ENCODE results near the gene WNK1.
"Not testable (repeated sequence)": the region's sequence is repeated elsewhere in the genome, so short reads cannot be mapped to it uniquely, and the experiment has no call there.

The WNK1 gene

DNA sequence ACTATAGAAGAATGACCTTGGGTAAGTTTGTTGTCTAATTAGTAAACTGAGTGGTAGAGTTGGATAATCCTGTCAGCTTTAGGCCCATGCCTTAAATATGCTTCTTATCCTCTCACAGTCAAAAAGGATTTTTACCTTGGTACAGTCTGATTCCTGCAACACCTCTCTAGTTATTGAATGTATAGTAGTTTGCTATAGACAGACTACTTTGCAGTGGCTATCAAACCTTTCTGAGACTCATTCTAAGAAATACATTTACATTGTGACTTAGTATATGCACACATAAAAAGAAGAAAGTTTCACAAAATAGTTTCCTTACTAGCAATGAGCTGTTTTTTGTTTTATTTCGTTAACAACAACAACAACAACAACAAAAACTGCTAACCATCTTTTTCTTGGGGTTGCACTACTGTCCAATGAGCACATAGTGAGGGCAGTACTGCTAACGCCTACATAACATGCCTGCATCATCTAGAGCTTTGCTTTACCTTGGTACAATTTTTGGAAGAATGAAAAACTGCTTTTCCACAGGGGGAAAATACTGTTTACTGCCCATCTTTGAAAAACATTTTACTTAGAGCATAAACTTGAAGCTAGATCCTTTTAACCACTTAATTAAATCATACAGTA lies 28.5 kb downstream of the WNK1 start:
- TF ChIP-seq, protein P1, sequence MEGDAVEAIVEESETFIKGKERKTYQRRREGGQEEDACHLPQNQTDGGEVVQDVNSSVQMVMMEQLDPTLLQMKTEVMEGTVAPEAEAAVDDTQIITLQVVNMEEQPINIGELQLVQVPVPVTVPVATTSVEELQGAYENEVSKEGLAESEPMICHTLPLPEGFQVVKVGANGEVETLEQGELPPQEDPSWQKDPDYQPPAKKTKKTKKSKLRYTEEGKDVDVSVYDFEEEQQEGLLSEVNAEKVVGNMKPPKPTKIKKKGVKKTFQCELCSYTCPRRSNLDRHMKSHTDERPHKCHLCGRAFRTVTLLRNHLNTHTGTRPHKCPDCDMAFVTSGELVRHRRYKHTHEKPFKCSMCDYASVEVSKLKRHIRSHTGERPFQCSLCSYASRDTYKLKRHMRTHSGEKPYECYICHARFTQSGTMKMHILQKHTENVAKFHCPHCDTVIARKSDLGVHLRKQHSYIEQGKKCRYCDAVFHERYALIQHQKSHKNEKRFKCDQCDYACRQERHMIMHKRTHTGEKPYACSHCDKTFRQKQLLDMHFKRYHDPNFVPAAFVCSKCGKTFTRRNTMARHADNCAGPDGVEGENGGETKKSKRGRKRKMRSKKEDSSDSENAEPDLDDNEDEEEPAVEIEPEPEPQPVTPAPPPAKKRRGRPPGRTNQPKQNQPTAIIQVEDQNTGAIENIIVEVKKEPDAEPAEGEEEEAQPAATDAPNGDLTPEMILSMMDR (IDR thresholded peaks at IDR 0.05; ENCODE audit: low read depth, low read length) = no peak
- peaks cover 19% of the 10 kb centered on the region for H3K4me1 ChIP-seq (ENCODE audit: low read length)
- H3K4me2 ChIP-seq (ENCODE audit: low read length) = no peak overlapping the region
- H3K4me3 ChIP-seq (ENCODE audit: low read length) = no peak overlapping the region
- H3K9ac ChIP-seq (ENCODE audit: low read length) = no peak overlapping the region
- H3K27me3 ChIP-seq (ENCODE audit: low read depth, low read length) = no peaks in the 10 kb centered on the region
- no peaks in the 10 kb centered on the region for H3K9me3 ChIP-seq (ENCODE audit: insufficient read depth, low read length)
- H3K79me2 ChIP-seq (ENCODE audit: low read length) = peaks cover 97% of the 10 kb centered on the region
- H2AFZ ChIP-seq (ENCODE audit: low read depth, low read length) = no peak overlapping the region
- no peaks in the 10 kb centered on the region for H3K36me3 ChIP-seq (replicated peaks; ENCODE audit: low read depth, low read length)
- H3K27ac ChIP-seq (ENCODE audit: low read length) = no peak overlapping the region
- peaks cover 81% of the 10 kb centered on the region for H4K20me1 ChIP-seq (ENCODE audit: insufficient read depth, low read length)

DNA sequence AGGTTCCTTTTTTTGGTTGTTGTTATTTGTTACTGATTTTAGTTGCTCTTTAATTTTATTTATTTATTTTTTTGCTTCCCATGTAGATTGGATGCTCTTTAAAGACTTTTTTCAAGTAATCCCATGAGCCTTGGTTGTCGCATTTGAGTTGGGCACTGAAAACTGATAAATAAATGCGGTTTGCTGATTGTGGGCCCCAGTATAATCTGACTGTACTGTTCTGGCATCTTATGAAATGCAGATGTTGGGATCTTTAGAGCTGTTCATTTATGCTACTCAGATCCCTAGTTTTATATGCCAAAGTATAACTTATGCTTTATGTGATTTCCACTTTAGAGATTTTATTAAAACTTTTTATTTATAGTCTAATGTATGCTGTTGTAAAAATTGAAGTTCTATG lies 33.3 kb downstream of the WNK1 start:
- no peaks in the 10 kb centered on the region for H3K27me3 ChIP-seq (ENCODE audit: low read depth, low read length)
- TF ChIP-seq EZH2phosphoT487 (IDR thresholded peaks at IDR 0.05; ENCODE audit: low read depth) = no peak
- TF ChIP-seq, protein P1 (IDR thresholded peaks at IDR 0.05; ENCODE audit: low read depth, low read length) = no peak
- H3K4me3 ChIP-seq (ENCODE audit: low read length) = no peak overlapping the region
- no peak overlapping the region for H2AFZ ChIP-seq (ENCODE audit: low read depth, low read length)
- H3K9ac ChIP-seq (ENCODE audit: low read length) = no peak overlapping the region
- peaks cover 82% of the 10 kb centered on the region for H4K20me1 ChIP-seq (ENCODE audit: insufficient read depth, low read length)
- no peak overlapping the region for H3K27ac ChIP-seq (ENCODE audit: low read length)
- H3K36me3 ChIP-seq (replicated peaks; ENCODE audit: low read depth, low read length) = peaks cover 10% of the 10 kb centered on the region
- no peaks in the 10 kb centered on the region for H3K9me3 ChIP-seq (ENCODE audit: insufficient read depth, low read length)
- H3K4me1 ChIP-seq (ENCODE audit: low read length) = peaks cover 16% of the 10 kb centered on the region
- no peak overlapping the region for H3K4me2 ChIP-seq (ENCODE audit: low read length)
- peaks cover 97% of the 10 kb centered on the region for H3K79me2 ChIP-seq (ENCODE audit: low read length)

DNA sequence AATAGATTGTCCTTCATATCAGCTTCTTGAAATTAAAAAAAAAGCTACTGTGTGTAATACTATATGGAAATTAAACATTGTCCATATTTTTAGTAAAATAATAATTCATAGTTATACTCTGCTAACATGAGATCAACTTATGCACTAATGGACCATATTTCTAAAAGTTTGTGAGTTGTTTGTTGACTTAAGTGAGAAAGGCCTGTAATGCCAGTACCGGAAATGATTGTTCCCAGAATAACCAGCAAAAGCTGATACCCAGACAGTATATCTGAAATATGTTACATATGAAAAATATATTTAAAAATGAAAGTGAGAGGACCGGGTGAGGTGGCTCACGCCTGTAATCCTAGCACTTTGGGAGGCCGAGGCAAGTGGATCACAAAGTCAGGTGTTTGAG lies 35.9 kb downstream of the WNK1 start:
- no peak overlapping the region for H3K9ac ChIP-seq (ENCODE audit: low read length)
- H3K4me3 ChIP-seq (ENCODE audit: low read length) = no peak overlapping the region
- H3K27me3 ChIP-seq (ENCODE audit: low read depth, low read length) = no peaks in the 10 kb centered on the region
- peaks cover 95% of the 10 kb centered on the region for H3K79me2 ChIP-seq (ENCODE audit: low read length)
- H3K4me1 ChIP-seq (ENCODE audit: low read length) = peaks cover 16% of the 10 kb centered on the region
- no peak for TF ChIP-seq EZH2phosphoT487 (IDR thresholded peaks at IDR 0.05; ENCODE audit: low read depth)
- TF ChIP-seq, protein P1 (IDR thresholded peaks at IDR 0.05; ENCODE audit: low read depth, low read length) = no peak
- peaks cover 10% of the 10 kb centered on the region for H3K36me3 ChIP-seq (replicated peaks; ENCODE audit: low read depth, low read length)
- H4K20me1 ChIP-seq (ENCODE audit: insufficient read depth, low read length) = peaks cover 83% of the 10 kb centered on the region
- H3K4me2 ChIP-seq (ENCODE audit: low read length) = no peak overlapping the region
- no peaks in the 10 kb centered on the region for H3K9me3 ChIP-seq (ENCODE audit: insufficient read depth, low read length)
- H2AFZ ChIP-seq (ENCODE audit: low read depth, low read length) = no peak overlapping the region
- H3K27ac ChIP-seq (ENCODE audit: low read length) = no peak overlapping the region

DNA sequence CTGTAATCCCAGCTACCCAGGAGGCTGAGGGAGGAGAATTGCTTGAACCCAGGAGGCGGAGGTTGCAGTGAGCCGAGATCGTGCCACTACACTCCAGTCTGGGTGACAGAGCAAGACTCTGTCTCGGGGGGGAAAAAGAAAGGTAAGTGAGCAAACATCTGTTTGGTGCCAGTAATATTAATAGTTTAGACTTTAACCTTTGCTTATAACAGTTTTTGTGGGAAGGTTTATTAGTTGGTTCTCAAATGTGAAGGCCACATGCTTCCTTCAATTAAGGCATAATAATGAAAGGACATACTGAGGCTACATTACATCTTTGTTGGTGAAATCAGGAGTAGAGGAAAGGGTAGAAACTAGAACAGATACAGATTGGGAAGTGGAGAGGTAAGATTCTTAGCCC lies 36.4 kb downstream of the WNK1 start:
- not testable (repeated sequence) for H3K27ac ChIP-seq (ENCODE audit: low read length); H3K9ac ChIP-seq (ENCODE audit: low read length); H3K36me3 ChIP-seq (replicated peaks; ENCODE audit: low read depth, low read length); H3K9me3 ChIP-seq (ENCODE audit: insufficient read depth, low read length); H3K27me3 ChIP-seq (ENCODE audit: low read depth, low read length); H2AFZ ChIP-seq (ENCODE audit: low read depth, low read length); H3K4me2 ChIP-seq (ENCODE audit: low read length); H3K4me3 ChIP-seq (ENCODE audit: low read length)
- Histone ChIP-seq H3K79me2 (ENCODE audit: low read length) (peaks cover 98% of the 10 kb centered on the region), H3K4me1 (ENCODE audit: low read length) (peaks cover 16% of the 10 kb centered on the region), H4K20me1 (ENCODE audit: insufficient read depth, low read length) (peaks cover 88% of the 10 kb centered on the region)
